GM23338 (cell line): ENCODE measurements around the gene ADAMTS17. TPM values are rescaled to one million over a fixed set of nuclear protein-coding genes. Genes with fewer than 3 reads are reported as not detected.

Experiments
- ATAC-seq: fragments of 200-7000 bp; cut with Tn5 transposase; 3 replicates; pipeline ENCODE4 v1.9.1; 2020
- DNase-seq: peaks from one replicate; pipeline ENCODE4 v3.0.0-alpha.2; 2015; ENCODE audit warnings: low spot score
- H2AFZ ChIP-seq: fragments of 200-600 bp; sonication (generic); 2 replicates; pipeline ENCODE4 v1.8.0; 2016; ENCODE audit warnings: antibody characterized with exemption, mild to moderate bottlenecking, moderate library complexity
- H3F3A ChIP-seq: fragments of 200-600 bp; sonication (generic); replicated peaks from 2 replicates; pipeline ENCODE4 v1.8.0; 2017; ENCODE audit warnings: antibody characterized with exemption, mixed run types, low read depth
- H3K27ac ChIP-seq: fragments of 200-600 bp; sonication (generic); 2 replicates; pipeline ENCODE4 v1.6.1; 2016; ENCODE audit warnings: low read depth
- H3K27me3 ChIP-seq: fragments of 200-600 bp; sonication (generic); 2 replicates; pipeline ENCODE4 v1.8.0; 2016; ENCODE audit warnings: mild to moderate bottlenecking, mixed run types, moderate library complexity; ENCODE audit not compliant: insufficient read depth
- H3K36me3 ChIP-seq: fragments of 200-600 bp; sonication (generic); 2 replicates; pipeline ENCODE4 v1.8.0; 2016; ENCODE audit warnings: mild to moderate bottlenecking; ENCODE audit not compliant: insufficient read depth
- H3K4me1 ChIP-seq: fragments of 200-600 bp; sonication (generic); 2 replicates; pipeline ENCODE4 v1.8.0; 2016; ENCODE audit warnings: mild to moderate bottlenecking, moderate library complexity; ENCODE audit not compliant: insufficient read depth
- H3K4me2 ChIP-seq: fragments of 200-600 bp; sonication (generic); 2 replicates; pipeline ENCODE4 v1.7.1; 2017; ENCODE audit warnings: mixed run types
- H3K4me3 ChIP-seq: fragments of 200-600 bp; sonication (generic); 2 replicates; pipeline ENCODE4 v1.6.1; 2016; ENCODE audit warnings: mixed run types
- H3K79me2 ChIP-seq: fragments of 200-600 bp; sonication (generic); replicated peaks from 2 replicates; pipeline ENCODE4 v1.8.0; 2017; ENCODE audit warnings: mild to moderate bottlenecking; ENCODE audit not compliant: insufficient read depth
- H3K9me2 ChIP-seq: fragments of 200-600 bp; sonication (generic); 2 replicates; pipeline ENCODE4 v1.8.0; 2017; ENCODE audit not compliant: insufficient read depth
- H4K20me1 ChIP-seq: fragments of 200-600 bp; sonication (generic); replicated peaks from 2 replicates; pipeline ENCODE4 v1.8.0; 2017; ENCODE audit warnings: mild to moderate bottlenecking; ENCODE audit not compliant: insufficient read depth
- H3K27ac Mint-ChIP-seq: 2 replicates; pipeline ENCODE4 v1.8.0; 2020; ENCODE audit warnings: inconsistent platforms, mild to moderate bottlenecking, moderate library complexity, mixed read lengths
- H3K27me3 Mint-ChIP-seq: 3 replicates; pipeline ENCODE4 v1.8.0; 2022; ENCODE audit warnings: low read depth, mild to moderate bottlenecking, moderate library complexity, mixed read lengths, inconsistent platforms; ENCODE audit not compliant: insufficient read depth, poor library complexity
- H3K36me3 Mint-ChIP-seq: 3 replicates; pipeline ENCODE4 v1.8.0; 2021; ENCODE audit warnings: low read depth, mild to moderate bottlenecking, inconsistent platforms, moderate library complexity, mixed read lengths
- H3K4me1 Mint-ChIP-seq: 3 replicates; pipeline ENCODE4 v1.8.0; 2020; ENCODE audit warnings: mild to moderate bottlenecking, inconsistent platforms, mixed read lengths
- H3K4me3 Mint-ChIP-seq: 3 replicates; pipeline ENCODE4 v1.8.0; 2021; ENCODE audit warnings: moderate library complexity, mild to moderate bottlenecking, inconsistent platforms, mixed read lengths
- H3K9me3 Mint-ChIP-seq: 3 replicates; pipeline ENCODE4 v1.8.0; 2020; ENCODE audit warnings: moderate library complexity, mild to moderate bottlenecking, inconsistent platforms, mixed read lengths
- CREB1 ChIP-seq: fragments of 250-450 bp; sonication (Bioruptor Pico); IDR thresholded peaks from 2 replicates; pipeline ENCODE4 v1.5.0; 2020; ENCODE audit warnings: low read depth, mild to moderate bottlenecking, moderate library complexity
- EZH2 ChIP-seq: fragments of 200-600 bp; sonication (generic); IDR thresholded peaks from one replicate; pipeline ENCODE4 v1.8.0; 2017; ENCODE audit warnings: antibody characterized with exemption, mild to moderate bottlenecking, low read depth; ENCODE audit not compliant: unreplicated experiment
- EZH2phosphoT487 ChIP-seq: fragments of 200-600 bp; sonication (generic); IDR thresholded peaks from one replicate; pipeline ENCODE4 v1.8.1; 2018; ENCODE audit warnings: antibody characterized with exemption; ENCODE audit not compliant: unreplicated experiment
- POLR2AphosphoS5 ChIP-seq: IDR thresholded peaks from 2 replicates; pipeline ENCODE4 v1.6.1; 2016; ENCODE audit warnings: antibody characterized with exemption, low read depth
- polyA plus RNA-seq: library from polyadenylated mRNA; unstranded; fragments of >200 nt; fragmentation: Nextera tagmentation; extraction: Ambion mirVana; gene quantifications from 2 replicates; pipeline ENCODE4 v1.2.1, GENCODE V29; 2016
- total RNA-seq: library from RNA; depleted of rRNA; stranded (reverse); fragments of >200 nt; shearing (Covaris generic); gene quantifications from 2 replicates; pipeline ENCODE4 v1.2.3, GENCODE V29; 2014
- TF ChIP-seq, protein P1 (sequence below): fragments of 250-450 bp; sonication (Bioruptor Pico); IDR thresholded peaks from 2 replicates; pipeline ENCODE4 v1.5.0; 2020; ENCODE audit warnings: mild to moderate bottlenecking, moderate library complexity
- TF ChIP-seq, protein P2 (sequence below): IDR thresholded peaks from one replicate; pipeline ENCODE4 v1.6.1; 2018; ENCODE audit warnings: antibody characterized with exemption; ENCODE audit not compliant: unreplicated experiment

The ADAMTS17 gene
- total and polyA plus RNA-seq, 2 experiments from 2014 or later, result 0.60 to 3.8 TPM

DNA sequence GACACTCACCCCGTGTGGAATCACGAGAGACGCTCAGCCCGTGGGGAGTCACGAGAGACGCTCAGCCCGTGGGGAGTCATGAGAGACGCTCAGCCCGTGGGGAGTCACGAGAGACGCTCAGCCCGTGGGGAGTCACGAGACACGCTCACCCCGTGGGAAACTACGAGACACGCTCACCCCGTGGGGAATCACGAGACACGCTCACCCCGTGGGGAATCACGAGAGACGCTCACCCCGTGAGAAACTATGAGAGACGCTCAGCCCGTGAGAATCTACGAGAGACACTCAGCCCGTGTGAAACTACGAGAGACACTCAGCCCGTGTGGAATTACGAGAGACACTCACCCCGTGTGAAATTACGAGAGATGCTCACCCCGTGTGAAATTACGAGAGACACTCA, 49.8 kb downstream of the ADAMTS17 start (continued):
- TF ChIP-seq, protein P1, sequence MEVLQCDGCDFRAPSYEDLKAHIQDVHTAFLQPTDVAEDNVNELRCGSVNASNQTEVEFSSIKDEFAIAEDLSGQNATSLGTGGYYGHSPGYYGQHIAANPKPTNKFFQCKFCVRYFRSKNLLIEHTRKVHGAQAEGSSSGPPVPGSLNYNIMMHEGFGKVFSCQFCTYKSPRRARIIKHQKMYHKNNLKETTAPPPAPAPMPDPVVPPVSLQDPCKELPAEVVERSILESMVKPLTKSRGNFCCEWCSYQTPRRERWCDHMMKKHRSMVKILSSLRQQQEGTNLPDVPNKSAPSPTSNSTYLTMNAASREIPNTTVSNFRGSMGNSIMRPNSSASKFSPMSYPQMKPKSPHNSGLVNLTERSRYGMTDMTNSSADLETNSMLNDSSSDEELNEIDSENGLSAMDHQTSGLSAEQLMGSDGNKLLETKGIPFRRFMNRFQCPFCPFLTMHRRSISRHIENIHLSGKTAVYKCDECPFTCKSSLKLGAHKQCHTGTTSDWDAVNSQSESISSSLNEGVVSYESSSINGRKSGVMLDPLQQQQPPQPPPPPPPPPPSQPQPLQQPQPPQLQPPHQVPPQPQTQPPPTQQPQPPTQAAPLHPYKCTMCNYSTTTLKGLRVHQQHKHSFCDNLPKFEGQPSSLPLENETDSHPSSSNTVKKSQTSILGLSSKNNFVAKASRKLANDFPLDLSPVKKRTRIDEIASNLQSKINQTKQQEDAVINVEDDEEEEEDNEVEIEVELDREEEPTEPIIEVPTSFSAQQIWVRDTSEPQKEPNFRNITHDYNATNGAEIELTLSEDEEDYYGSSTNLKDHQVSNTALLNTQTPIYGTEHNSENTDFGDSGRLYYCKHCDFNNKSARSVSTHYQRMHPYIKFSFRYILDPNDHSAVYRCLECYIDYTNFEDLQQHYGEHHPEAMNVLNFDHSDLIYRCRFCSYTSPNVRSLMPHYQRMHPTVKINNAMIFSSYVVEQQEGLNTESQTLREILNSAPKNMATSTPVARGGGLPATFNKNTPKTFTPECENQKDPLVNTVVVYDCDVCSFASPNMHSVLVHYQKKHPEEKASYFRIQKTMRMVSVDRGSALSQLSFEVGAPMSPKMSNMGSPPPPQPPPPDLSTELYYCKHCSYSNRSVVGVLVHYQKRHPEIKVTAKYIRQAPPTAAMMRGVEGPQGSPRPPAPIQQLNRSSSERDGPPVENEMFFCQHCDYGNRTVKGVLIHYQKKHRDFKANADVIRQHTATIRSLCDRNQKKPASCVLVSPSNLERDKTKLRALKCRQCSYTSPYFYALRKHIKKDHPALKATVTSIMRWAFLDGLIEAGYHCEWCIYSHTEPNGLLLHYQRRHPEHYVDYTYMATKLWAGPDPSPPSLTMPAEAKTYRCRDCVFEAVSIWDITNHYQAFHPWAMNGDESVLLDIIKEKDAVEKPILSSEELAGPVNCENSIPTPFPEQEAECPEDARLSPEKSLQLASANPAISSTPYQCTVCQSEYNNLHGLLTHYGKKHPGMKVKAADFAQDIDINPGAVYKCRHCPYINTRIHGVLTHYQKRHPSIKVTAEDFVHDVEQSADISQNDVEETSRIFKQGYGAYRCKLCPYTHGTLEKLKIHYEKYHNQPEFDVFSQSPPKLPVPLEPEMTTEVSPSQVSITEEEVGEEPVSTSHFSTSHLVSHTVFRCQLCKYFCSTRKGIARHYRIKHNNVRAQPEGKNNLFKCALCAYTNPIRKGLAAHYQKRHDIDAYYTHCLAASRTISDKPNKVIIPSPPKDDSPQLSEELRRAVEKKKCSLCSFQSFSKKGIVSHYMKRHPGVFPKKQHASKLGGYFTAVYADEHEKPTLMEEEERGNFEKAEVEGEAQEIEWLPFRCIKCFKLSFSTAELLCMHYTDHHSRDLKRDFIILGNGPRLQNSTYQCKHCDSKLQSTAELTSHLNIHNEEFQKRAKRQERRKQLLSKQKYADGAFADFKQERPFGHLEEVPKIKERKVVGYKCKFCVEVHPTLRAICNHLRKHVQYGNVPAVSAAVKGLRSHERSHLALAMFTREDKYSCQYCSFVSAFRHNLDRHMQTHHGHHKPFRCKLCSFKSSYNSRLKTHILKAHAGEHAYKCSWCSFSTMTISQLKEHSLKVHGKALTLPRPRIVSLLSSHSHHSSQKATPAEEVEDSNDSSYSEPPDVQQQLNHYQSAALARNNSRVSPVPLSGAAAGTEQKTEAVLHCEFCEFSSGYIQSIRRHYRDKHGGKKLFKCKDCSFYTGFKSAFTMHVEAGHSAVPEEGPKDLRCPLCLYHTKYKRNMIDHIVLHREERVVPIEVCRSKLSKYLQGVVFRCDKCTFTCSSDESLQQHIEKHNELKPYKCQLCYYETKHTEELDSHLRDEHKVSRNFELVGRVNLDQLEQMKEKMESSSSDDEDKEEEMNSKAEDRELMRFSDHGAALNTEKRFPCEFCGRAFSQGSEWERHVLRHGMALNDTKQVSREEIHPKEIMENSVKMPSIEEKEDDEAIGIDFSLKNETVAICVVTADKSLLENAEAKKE (CRISPR knock-in tag), result no peak

DNA sequence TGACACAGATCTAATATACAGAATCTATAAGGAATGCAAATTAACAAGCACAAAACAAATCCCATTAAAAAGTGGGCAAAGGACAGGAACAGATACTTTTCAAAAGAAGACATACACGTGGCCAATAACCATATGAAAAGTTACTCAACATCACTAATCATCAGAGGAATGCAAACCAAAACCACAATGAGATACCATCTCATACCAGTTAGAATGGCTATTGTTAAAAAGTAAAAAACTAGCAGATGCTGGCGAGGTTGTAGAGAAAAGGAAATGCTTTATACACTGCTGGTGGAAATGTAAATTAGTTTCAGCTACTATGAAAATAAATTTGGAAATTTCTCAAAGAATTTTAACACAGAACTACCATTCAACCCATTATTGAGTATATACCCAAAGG, 50.7 kb downstream of the ADAMTS17 start:
- Mint-ChIP-seq H3K36me3 (peaks cover 5% of the 10 kb centered on the region; the same call in 1 of the 3 replicates), H3K4me1 (no peaks in the 10 kb centered on the region), H3K27me3 (peaks cover 3% of the 10 kb centered on the region), H3K4me3 (no peak overlapping the region), H3K9me3 (peaks cover 13% of the 10 kb centered on the region), H3K27ac (no peak overlapping the region)
- Histone ChIP-seq H3K27ac (no peak overlapping the region), H3K4me3 (no peak overlapping the region), H3K27me3 (no peaks in the 10 kb centered on the region), H2AFZ (no peak overlapping the region), H4K20me1 (no peaks in the 10 kb centered on the region), H3K4me2 (no peak overlapping the region), H3K36me3 (no peaks in the 10 kb centered on the region), H3K4me1 (no peaks in the 10 kb centered on the region), H3K79me2 (no peaks in the 10 kb centered on the region), H3F3A (no peaks in the 10 kb centered on the region), H3K9me2 (peaks cover 5% of the 10 kb centered on the region; the same call in 1 of the 2 replicates)
- ATAC-seq, result no peak
- DNase-seq, result no peak
- TF ChIP-seq EZH2phosphoT487 (no peak), CREB1 (CRISPR knock-in tag) (no peak), POLR2AphosphoS5 (no peak), EZH2 (no peak)
- TF ChIP-seq, protein P2, sequence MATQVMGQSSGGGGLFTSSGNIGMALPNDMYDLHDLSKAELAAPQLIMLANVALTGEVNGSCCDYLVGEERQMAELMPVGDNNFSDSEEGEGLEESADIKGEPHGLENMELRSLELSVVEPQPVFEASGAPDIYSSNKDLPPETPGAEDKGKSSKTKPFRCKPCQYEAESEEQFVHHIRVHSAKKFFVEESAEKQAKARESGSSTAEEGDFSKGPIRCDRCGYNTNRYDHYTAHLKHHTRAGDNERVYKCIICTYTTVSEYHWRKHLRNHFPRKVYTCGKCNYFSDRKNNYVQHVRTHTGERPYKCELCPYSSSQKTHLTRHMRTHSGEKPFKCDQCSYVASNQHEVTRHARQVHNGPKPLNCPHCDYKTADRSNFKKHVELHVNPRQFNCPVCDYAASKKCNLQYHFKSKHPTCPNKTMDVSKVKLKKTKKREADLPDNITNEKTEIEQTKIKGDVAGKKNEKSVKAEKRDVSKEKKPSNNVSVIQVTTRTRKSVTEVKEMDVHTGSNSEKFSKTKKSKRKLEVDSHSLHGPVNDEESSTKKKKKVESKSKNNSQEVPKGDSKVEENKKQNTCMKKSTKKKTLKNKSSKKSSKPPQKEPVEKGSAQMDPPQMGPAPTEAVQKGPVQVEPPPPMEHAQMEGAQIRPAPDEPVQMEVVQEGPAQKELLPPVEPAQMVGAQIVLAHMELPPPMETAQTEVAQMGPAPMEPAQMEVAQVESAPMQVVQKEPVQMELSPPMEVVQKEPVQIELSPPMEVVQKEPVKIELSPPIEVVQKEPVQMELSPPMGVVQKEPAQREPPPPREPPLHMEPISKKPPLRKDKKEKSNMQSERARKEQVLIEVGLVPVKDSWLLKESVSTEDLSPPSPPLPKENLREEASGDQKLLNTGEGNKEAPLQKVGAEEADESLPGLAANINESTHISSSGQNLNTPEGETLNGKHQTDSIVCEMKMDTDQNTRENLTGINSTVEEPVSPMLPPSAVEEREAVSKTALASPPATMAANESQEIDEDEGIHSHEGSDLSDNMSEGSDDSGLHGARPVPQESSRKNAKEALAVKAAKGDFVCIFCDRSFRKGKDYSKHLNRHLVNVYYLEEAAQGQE, result no peak
- TF ChIP-seq, protein P1 (CRISPR knock-in tag), result no peak
